Muscle of leg (tissue), 11 donors: ENCODE results near the gene CENPK. TPM values are rescaled to one million over a fixed set of nuclear protein-coding genes. Genes with fewer than 3 reads are reported as not detected.
"Not testable (repeated sequence)": the region's sequence is repeated elsewhere in the genome, so short reads cannot be mapped to it uniquely, and the experiment has no call there.

Experiments used
- DNase-seq: peaks from one replicate; pipeline ENCODE4 v3.0.0; 2013
- H3K27ac ChIP-seq: one replicate; pipeline ENCODE4 v1.5.1; 2013; ENCODE audit warnings: mild to moderate bottlenecking, low read length, control low read depth
- H3K27me3 ChIP-seq: one replicate; pipeline ENCODE4 v1.6.1; 2013; ENCODE audit warnings: low read length; ENCODE audit not compliant: control insufficient read depth, insufficient read depth
- H3K36me3 ChIP-seq: one replicate; pipeline ENCODE4 v1.6.1; 2013; ENCODE audit warnings: low read length; ENCODE audit not compliant: control insufficient read depth, insufficient read depth
- H3K4me1 ChIP-seq: one replicate; pipeline ENCODE4 v1.6.1; 2013; ENCODE audit warnings: low read length; ENCODE audit not compliant: control insufficient read depth, insufficient read depth
- H3K4me3 ChIP-seq: one replicate; pipeline ENCODE4 v1.5.1; 2013; ENCODE audit warnings: low read length, control low read depth
- H3K9me3 ChIP-seq: replicated peaks from 2 replicates; pipeline ENCODE4 v1.6.1; 2013; ENCODE audit warnings: low read depth, low read length; ENCODE audit not compliant: control insufficient read depth
- WGBS: methylation state at CpG from one replicate; pipeline ENCODE4 v1.1.5; 2013; ENCODE audit warnings: missing lambda C conversion rate; ENCODE audit not compliant: insufficient coverage; 5-methylcytosine and 5-hydroxymethylcytosine counted together
- polyA plus RNA-seq, 8 donors: library from polyadenylated mRNA; unstranded; fragments of 120-200 nt; gene quantifications; one replicate each; pipeline versions ENCODE4 v1.2.1 to v1.2.3, GENCODE V29; 2013; ENCODE audit warnings: inconsistent platforms in 1 of 8, low replicate concordance in 1 of 8; ENCODE audit not compliant: insufficient read length in 8 of 8, insufficient read depth in 1 of 8
- total RNA-seq: library from RNA; stranded (reverse); fragments of 120-200 nt; gene quantifications from one replicate; pipeline ENCODE4 v1.2.4, GENCODE V29; 2013

Gene CENPK
- total and polyA plus RNA-seq, 9 donors, result 11.8 to 21.2 (median 15.7) TPM

GRCh38 chr5:65525726-65526125, 37.2 kb downstream of the CENPK start:
- no peaks in the 10 kb centered on the region for H3K9me3 ChIP-seq
- DNase-seq, result no peak
- H3K27ac ChIP-seq, result no peak overlapping the region
- H3K36me3 ChIP-seq, result no peaks in the 10 kb centered on the region
- no peaks in the 10 kb centered on the region for H3K4me1 ChIP-seq
- H3K27me3 ChIP-seq, result no peaks in the 10 kb centered on the region
- H3K4me3 ChIP-seq, result no peak overlapping the region
- WGBS, result 100% methylated on average over 1 of the region's 3 CpGs

GRCh38 chr5:65512170-65512937, 50.6 kb downstream of the CENPK start:
- no peaks in the 10 kb centered on the region for H3K4me1 ChIP-seq
- no peaks in the 10 kb centered on the region for H3K36me3 ChIP-seq
- H3K4me3 ChIP-seq, result no peak overlapping the region
- no CpG with 5 or more reads among the region's 6 CpGs for WGBS
- no peaks in the 10 kb centered on the region for H3K27me3 ChIP-seq
- DNase-seq, result no peak
- no peak overlapping the region for H3K27ac ChIP-seq
- no peaks in the 10 kb centered on the region for H3K9me3 ChIP-seq

- no peak overlapping the region for H3K4me3 ChIP-seq
- no CpG with 5 or more reads among the region's 2 CpGs for WGBS
- DNase-seq, result no peak
Observed at GRCh38 chr5:65508978-65509377, 54.0 kb downstream of the CENPK start.

GRCh38 chr5:65506961-65507360, 56.0 kb downstream of the CENPK start:
- no peak for DNase-seq
- no peaks in the 10 kb centered on the region for H3K9me3 ChIP-seq
- H3K27ac ChIP-seq, result no peak overlapping the region
- no peak overlapping the region for H3K4me3 ChIP-seq
- H3K27me3 ChIP-seq, result no peaks in the 10 kb centered on the region
- no peaks in the 10 kb centered on the region for H3K4me1 ChIP-seq
- no peaks in the 10 kb centered on the region for H3K36me3 ChIP-seq
- 60% methylated on average over 1 of the region's 3 CpGs for WGBS

More at GRCh38 chr5:65508978-65509377, 54.0 kb downstream of the CENPK start:
- Histone ChIP-seq H3K36me3 (no peaks in the 10 kb centered on the region), H3K27ac (no peak overlapping the region), H3K9me3 (no peaks in the 10 kb centered on the region), H3K4me1 (no peaks in the 10 kb centered on the region), H3K27me3 (no peaks in the 10 kb centered on the region)

GRCh38 chr5:65489119-65489518, 73.8 kb downstream of the CENPK start:
- no peaks in the 10 kb centered on the region for H3K9me3 ChIP-seq
- 81% methylated on average over 3 of the region's 4 CpGs for WGBS
- no peak overlapping the region for H3K27ac ChIP-seq
- no peak for DNase-seq
- no peaks in the 10 kb centered on the region for H3K36me3 ChIP-seq
- H3K4me3 ChIP-seq, result no peak overlapping the region
- no peaks in the 10 kb centered on the region for H3K4me1 ChIP-seq
- H3K27me3 ChIP-seq, result no peaks in the 10 kb centered on the region

GRCh38 chr5:65488038-65488687, 74.8 kb downstream of the CENPK start:
- not testable (repeated sequence) for H3K4me1 ChIP-seq, H3K9me3 ChIP-seq, H3K27ac ChIP-seq, H3K36me3 ChIP-seq, H3K4me3 ChIP-seq, H3K27me3 ChIP-seq, DNase-seq
- WGBS, result 83% methylated on average over 2 of the region's 7 CpGs

- not testable (repeated sequence) for DNase-seq, H3K27me3 ChIP-seq, H3K27ac ChIP-seq, H3K36me3 ChIP-seq, H3K4me3 ChIP-seq, H3K9me3 ChIP-seq, H3K4me1 ChIP-seq
- 100% methylated on average over 1 of the region's 2 CpGs for WGBS
Observed at GRCh38 chr5:65486803-65487202, 76.2 kb downstream of the CENPK start.

GRCh38 chr5:65485405-65485804, 77.6 kb downstream of the CENPK start:
- Histone ChIP-seq H3K36me3 (no peaks in the 10 kb centered on the region), H3K27ac (no peak overlapping the region), H3K27me3 (no peaks in the 10 kb centered on the region), H3K4me3 (no peak overlapping the region), H3K9me3 (no peaks in the 10 kb centered on the region), H3K4me1 (peaks cover 6% of the 10 kb centered on the region)
- 96% methylated on average over 28 of the region's 28 CpGs for WGBS
- no peak for DNase-seq

- H3K36me3 ChIP-seq, result no peaks in the 10 kb centered on the region
- DNase-seq, result peak; percentile 87
- H3K4me1 ChIP-seq, result peaks cover 6% of the 10 kb centered on the region
- WGBS, result no CpG with 5 or more reads among the region's 3 CpGs
- H3K4me3 ChIP-seq, result no peak overlapping the region
- no peaks in the 10 kb centered on the region for H3K9me3 ChIP-seq
- peak overlapping the region; percentile 99 for H3K27ac ChIP-seq
- no peaks in the 10 kb centered on the region for H3K27me3 ChIP-seq
Observed at GRCh38 chr5:65483546-65484346, 79.2 kb downstream of the CENPK start.
